Measurements from ENCODE around the gene INAFM1.

The INAFM1 gene

DNA sequence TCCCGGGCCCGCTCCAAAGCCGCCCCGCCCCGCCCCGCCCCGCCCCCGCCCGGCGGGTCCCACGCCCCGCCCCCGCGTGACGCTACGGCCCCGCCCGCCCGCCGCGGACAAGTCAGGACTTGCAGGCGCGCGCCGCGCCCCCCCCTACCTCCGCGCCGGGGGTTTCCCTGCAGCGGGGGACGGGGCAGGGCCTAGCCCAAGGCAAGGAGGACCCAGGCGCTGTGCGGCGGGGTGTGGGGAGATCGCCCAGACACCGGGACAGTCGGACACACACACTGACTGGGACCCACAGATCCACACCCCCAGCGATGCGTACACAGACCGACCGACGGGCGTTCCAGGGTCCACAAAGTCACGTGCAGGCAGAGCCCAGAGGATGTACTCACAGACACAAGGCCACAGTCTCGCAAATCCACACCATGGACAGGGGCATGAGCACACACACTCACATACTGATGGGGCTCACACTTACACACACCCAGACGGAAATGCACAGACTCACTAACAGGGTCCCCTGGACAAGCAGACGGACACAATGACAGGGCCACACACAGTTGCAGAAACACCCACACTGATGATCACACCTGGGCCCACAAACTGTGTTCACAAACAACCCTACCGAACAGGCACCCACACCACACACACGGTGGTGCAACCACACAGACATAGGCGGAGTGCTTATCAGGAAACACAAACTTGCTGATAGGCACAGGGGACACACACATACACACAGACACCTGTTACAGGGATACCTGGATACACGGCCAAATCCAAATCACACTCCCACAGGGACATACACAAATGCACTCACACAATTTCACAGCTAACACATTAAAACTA is 43.2 kb upstream of the INAFM1 start:
- peak overlapping the region; percentile 88 for H3K27ac ChIP-seq (ENCODE audit: low read length)
- peaks cover 11 to 23% of the 10 kb centered on the region in 2 donors for H3K4me1 ChIP-seq (ENCODE audit: control insufficient read depth in 1 of 2, insufficient read depth in 2 of 2, low read length in 2 of 2)
- peak overlapping the region; percentile 62 to 95 for H3K4me3 ChIP-seq (ENCODE audit: low read depth in 1 of 2, low read length in 2 of 2)

GRCh38 chr19:47232422-47233211 is 42.1 kb upstream of the INAFM1 start:
- H3K4me3 ChIP-seq (ENCODE audit: low read depth in 1 of 2, low read length in 2 of 2): peak overlapping the region in 1 of 2 donors; percentile 53

More for the DNA sequence above, 43.2 kb upstream of the INAFM1 start:
- H3K9me3 ChIP-seq (ENCODE audit: control insufficient read depth in 1 of 2, low read length in 2 of 2): no peaks in the 10 kb centered on the region
- no peaks in the 10 kb centered on the region for H3K27me3 ChIP-seq (ENCODE audit: low read depth, low read length)
- H3K36me3 ChIP-seq (ENCODE audit: control insufficient read depth in 1 of 2, insufficient read depth in 2 of 2, low read length in 2 of 2): peaks cover 0 to 4% of the 10 kb centered on the region in 2 donors

GRCh38 chr19:47236072-47236675 is 38.5 kb upstream of the INAFM1 start:
- Histone ChIP-seq H3K27ac (ENCODE audit: low read length) (no peak overlapping the region), H3K27me3 (ENCODE audit: low read depth, low read length) (peaks cover 10% of the 10 kb centered on the region), H3K9me3 (ENCODE audit: control insufficient read depth in 1 of 2, low read length in 2 of 2) (no peaks in the 10 kb centered on the region), H3K36me3 (ENCODE audit: control insufficient read depth in 1 of 2, insufficient read depth in 2 of 2, low read length in 2 of 2) (no peaks in the 10 kb centered on the region), H3K4me3 (ENCODE audit: low read depth in 1 of 2, low read length in 2 of 2) (no peak overlapping the region), H3K4me1 (ENCODE audit: control insufficient read depth in 1 of 2, insufficient read depth in 2 of 2, low read length in 2 of 2) (peaks cover 11 to 26% of the 10 kb centered on the region in 2 donors)

More at GRCh38 chr19:47232422-47233211, 42.1 kb upstream of the INAFM1 start:
- peak overlapping the region; percentile 79 for H3K27ac ChIP-seq (ENCODE audit: low read length)
- H3K4me1 ChIP-seq (ENCODE audit: control insufficient read depth in 1 of 2, insufficient read depth in 2 of 2, low read length in 2 of 2): peaks cover 11 to 16% of the 10 kb centered on the region in 2 donors
- no peaks in the 10 kb centered on the region for H3K36me3 ChIP-seq (ENCODE audit: control insufficient read depth in 1 of 2, insufficient read depth in 2 of 2, low read length in 2 of 2)
- H3K27me3 ChIP-seq (ENCODE audit: low read depth, low read length): no peaks in the 10 kb centered on the region
- no peaks in the 10 kb centered on the region for H3K9me3 ChIP-seq (ENCODE audit: control insufficient read depth in 1 of 2, low read length in 2 of 2)

GRCh38 chr19:47239152-47239551 is 35.5 kb upstream of the INAFM1 start:
- Histone ChIP-seq H3K4me1 (ENCODE audit: control insufficient read depth in 1 of 2, insufficient read depth in 2 of 2, low read length in 2 of 2) (peaks cover 7 to 32% of the 10 kb centered on the region in 2 donors), H3K36me3 (ENCODE audit: control insufficient read depth in 1 of 2, insufficient read depth in 2 of 2, low read length in 2 of 2) (no peaks in the 10 kb centered on the region), H3K4me3 (ENCODE audit: low read depth in 1 of 2, low read length in 2 of 2) (peak overlapping the region in 1 of 2 donors; percentile 51), H3K9me3 (ENCODE audit: control insufficient read depth in 1 of 2, low read length in 2 of 2) (no peaks in the 10 kb centered on the region), H3K27ac (ENCODE audit: low read length) (no peak overlapping the region), H3K27me3 (ENCODE audit: low read depth, low read length) (peaks cover 14% of the 10 kb centered on the region)

DNA sequence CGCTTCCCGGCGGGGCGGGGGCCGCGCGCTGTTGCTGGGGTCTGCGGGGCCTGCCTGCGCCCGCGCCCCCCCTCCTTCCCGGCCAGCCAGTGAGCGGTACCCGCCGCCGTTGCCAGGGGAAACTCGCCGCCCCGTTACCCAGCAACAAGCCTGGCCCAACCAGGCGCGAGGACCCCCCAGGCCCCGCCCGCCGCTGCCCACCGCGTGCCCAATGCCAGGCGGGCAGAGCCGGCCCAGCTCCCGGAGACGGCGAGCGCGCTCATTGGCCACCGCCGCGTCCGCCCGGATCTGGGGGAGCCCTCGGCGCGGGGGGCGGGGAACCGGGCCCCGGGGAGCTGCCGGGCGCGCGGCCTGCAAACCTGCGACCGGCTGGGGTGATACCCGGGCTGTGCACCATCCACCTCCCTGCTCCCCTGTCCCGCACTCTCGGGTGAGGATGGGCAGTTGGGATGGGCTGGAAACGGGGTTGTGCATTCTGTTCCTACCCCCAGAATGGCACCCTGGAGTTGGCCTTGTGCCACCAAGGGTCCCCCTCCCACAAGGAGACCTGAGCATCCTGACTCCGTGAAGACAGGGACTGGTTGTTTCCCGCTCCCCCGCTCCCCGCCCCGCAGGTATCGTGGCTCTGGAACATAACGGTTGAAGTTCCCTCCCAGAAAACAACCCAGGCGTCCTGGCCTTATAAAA is 34.9 kb upstream of the INAFM1 start:
- Histone ChIP-seq H3K9me3 (ENCODE audit: control insufficient read depth in 1 of 2, low read length in 2 of 2) (no peaks in the 10 kb centered on the region), H3K4me1 (ENCODE audit: control insufficient read depth in 1 of 2, insufficient read depth in 2 of 2, low read length in 2 of 2) (peaks cover 7 to 32% of the 10 kb centered on the region in 2 donors), H3K36me3 (ENCODE audit: control insufficient read depth in 1 of 2, insufficient read depth in 2 of 2, low read length in 2 of 2) (no peaks in the 10 kb centered on the region), H3K4me3 (ENCODE audit: low read depth in 1 of 2, low read length in 2 of 2) (peak overlapping the region in 1 of 2 donors; percentile 51), H3K27ac (ENCODE audit: low read length) (no peak overlapping the region), H3K27me3 (ENCODE audit: low read depth, low read length) (peaks cover 14% of the 10 kb centered on the region)

DNA sequence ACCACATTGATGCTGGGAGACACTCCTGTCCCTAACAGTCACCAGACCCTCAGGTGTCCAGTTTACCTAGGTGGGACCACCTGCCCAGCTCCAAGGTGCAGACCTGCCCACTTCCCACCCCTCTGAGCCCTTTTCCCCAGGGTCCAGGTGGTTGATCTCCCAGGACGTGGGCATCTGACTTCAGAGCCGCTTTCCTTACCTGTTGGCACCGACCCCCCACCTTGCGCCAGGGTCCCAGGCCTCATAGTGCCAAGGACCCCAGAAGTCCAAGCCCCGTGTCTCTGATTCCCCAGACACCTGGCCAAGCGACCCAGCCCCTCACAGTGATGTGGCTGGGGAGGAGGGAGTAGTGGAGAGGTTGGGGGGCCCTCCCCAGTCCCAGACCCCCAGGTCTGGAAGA is 34.1 kb upstream of the INAFM1 start:
- Histone ChIP-seq H3K27ac (ENCODE audit: low read length) (no peak overlapping the region), H3K36me3 (ENCODE audit: control insufficient read depth in 1 of 2, insufficient read depth in 2 of 2, low read length in 2 of 2) (no peaks in the 10 kb centered on the region), H3K27me3 (ENCODE audit: low read depth, low read length) (peaks cover 14% of the 10 kb centered on the region), H3K9me3 (ENCODE audit: control insufficient read depth in 1 of 2, low read length in 2 of 2) (no peaks in the 10 kb centered on the region), H3K4me1 (ENCODE audit: control insufficient read depth in 1 of 2, insufficient read depth in 2 of 2, low read length in 2 of 2) (peaks cover 7 to 32% of the 10 kb centered on the region in 2 donors), H3K4me3 (ENCODE audit: low read depth in 1 of 2, low read length in 2 of 2) (no peak overlapping the region)

DNA sequence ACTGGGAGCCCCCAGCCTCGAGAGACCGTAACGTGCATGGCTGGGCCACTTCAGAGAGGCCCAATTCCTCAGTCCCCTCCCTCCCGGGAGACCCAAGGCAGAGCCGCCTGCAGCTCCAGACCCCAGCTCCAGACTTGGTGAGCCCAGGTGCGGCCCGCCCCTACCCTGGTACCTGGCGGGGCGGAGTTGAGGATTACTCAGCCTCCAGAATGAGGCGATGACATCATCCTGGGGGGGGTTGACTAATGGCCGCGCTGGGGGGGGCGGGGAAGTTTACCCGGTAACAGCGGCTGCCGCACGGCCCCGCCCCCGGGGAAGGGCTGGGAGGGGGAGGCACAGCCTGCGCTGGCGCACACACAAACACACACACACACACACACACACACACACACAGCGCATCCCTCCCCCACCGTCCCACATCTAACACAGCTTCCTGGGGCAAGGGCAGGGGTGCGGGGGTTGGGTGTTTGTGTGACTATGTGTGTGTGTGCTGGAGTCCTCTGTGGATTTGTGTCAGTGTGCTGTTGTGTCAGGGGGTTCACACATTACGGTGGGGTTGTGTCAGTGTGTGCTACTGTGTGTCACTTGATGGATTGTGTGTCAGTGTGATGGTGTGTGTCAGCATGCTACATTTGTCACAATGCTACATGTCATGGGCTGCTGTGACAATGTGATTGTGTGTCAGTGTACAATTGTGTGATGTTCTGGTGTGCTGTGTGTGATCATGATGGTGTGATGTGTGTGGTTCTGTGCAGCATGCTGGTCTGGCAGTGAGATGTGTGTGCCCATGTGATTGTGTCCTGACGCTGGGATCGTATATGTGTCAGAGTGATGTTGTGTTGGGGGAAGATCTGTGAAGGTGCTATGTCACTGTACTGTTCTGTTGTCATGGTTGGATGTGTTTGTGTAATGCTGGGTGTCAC is 33.4 kb upstream of the INAFM1 start:
- no peak overlapping the region for H3K27ac ChIP-seq (ENCODE audit: low read length)
- H3K36me3 ChIP-seq (ENCODE audit: control insufficient read depth in 1 of 2, insufficient read depth in 2 of 2, low read length in 2 of 2): no peaks in the 10 kb centered on the region
- peaks cover 7 to 32% of the 10 kb centered on the region in 2 donors for H3K4me1 ChIP-seq (ENCODE audit: control insufficient read depth in 1 of 2, insufficient read depth in 2 of 2, low read length in 2 of 2)
- H3K27me3 ChIP-seq (ENCODE audit: low read depth, low read length): peaks cover 14% of the 10 kb centered on the region
- no peak overlapping the region for H3K4me3 ChIP-seq (ENCODE audit: low read depth in 1 of 2, low read length in 2 of 2)
- no peaks in the 10 kb centered on the region for H3K9me3 ChIP-seq (ENCODE audit: control insufficient read depth in 1 of 2, low read length in 2 of 2)

DNA sequence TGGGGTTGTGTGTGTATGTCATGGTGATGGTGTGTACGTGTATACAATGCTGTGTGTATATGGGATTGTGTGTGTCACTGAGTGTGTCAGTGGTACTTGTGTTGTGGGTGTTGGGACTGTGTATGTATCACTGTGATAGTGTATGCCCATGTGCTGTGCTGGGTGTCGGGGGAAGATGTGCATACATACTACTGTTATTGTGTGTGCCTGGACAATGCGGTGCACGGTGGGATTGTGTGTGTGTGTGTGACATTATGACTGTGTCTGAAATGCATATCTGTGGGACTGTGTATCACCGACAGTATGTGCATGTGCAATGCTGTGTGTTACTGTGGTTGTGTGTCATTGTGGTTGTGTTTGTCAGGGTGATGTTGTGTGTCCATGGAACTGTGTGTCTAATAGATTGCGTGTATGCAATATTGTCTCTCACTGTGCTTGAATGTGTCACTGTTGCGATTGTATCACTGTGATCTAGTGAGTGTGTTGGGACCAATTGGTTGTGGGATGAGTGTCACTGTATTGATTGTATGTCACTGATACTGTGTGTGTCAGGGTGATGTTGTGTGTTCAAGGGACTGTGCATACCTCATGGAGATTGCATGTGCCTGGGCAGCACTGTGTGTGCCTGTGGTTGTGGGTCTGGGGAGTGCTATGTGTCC is 32.6 kb upstream of the INAFM1 start:
- Histone ChIP-seq H3K4me3 (ENCODE audit: low read depth in 1 of 2, low read length in 2 of 2) (no peak overlapping the region), H3K27me3 (ENCODE audit: low read depth, low read length) (peaks cover 14% of the 10 kb centered on the region), H3K4me1 (ENCODE audit: control insufficient read depth in 1 of 2, insufficient read depth in 2 of 2, low read length in 2 of 2) (peaks cover 7 to 32% of the 10 kb centered on the region in 2 donors), H3K36me3 (ENCODE audit: control insufficient read depth in 1 of 2, insufficient read depth in 2 of 2, low read length in 2 of 2) (no peaks in the 10 kb centered on the region), H3K9me3 (ENCODE audit: control insufficient read depth in 1 of 2, low read length in 2 of 2) (no peaks in the 10 kb centered on the region), H3K27ac (ENCODE audit: low read length) (no peak overlapping the region)

- Histone ChIP-seq H3K4me3 (ENCODE audit: low read depth in 1 of 2, low read length in 2 of 2) (peak overlapping the region; percentile 52 to 57), H3K27ac (ENCODE audit: low read length) (peak overlapping the region; percentile 72), H3K9me3 (ENCODE audit: control insufficient read depth in 1 of 2, low read length in 2 of 2) (no peaks in the 10 kb centered on the region), H3K27me3 (ENCODE audit: low read depth, low read length) (peaks cover 14% of the 10 kb centered on the region), H3K4me1 (ENCODE audit: control insufficient read depth in 1 of 2, insufficient read depth in 2 of 2, low read length in 2 of 2) (peaks cover 7 to 32% of the 10 kb centered on the region in 2 donors), H3K36me3 (ENCODE audit: control insufficient read depth in 1 of 2, insufficient read depth in 2 of 2, low read length in 2 of 2) (no peaks in the 10 kb centered on the region)
Observed at GRCh38 chr19:47243364-47243775, 31.3 kb upstream of the INAFM1 start.

Data from muscle layer of duodenum (tissue), 2 donors.